MG63 (cell line): ENCODE data around the gene PLPPR5. TPM values are rescaled to one million over a fixed set of nuclear protein-coding genes. Genes with fewer than 3 reads are reported as not detected.
"Not testable (repeated sequence)": the region's sequence is repeated elsewhere in the genome, so short reads cannot be mapped to it uniquely, and the experiment has no call there.

Experiments
- DNase-seq: peaks from one replicate; pipeline ENCODE4 v3.0.0-alpha.2; 2020
- H3K27me3 ChIP-seq: fragments of 250-450 bp; sonication (Bioruptor Pico); 2 replicates; pipeline ENCODE4 v1.5.1; 2020; ENCODE audit warnings: mild to moderate bottlenecking, moderate library complexity
- H3K36me3 ChIP-seq: fragments of 250-450 bp; sonication (Bioruptor Pico); 2 replicates; pipeline ENCODE4 v1.5.1; 2020; ENCODE audit warnings: mild to moderate bottlenecking, moderate library complexity
- H3K4me3 ChIP-seq: fragments of 250-450 bp; sonication (Bioruptor Pico); 2 replicates; pipeline ENCODE4 v1.5.1; 2020; ENCODE audit warnings: mild to moderate bottlenecking, moderate library complexity
- H3K9me3 ChIP-seq: fragments of 250-450 bp; sonication (Bioruptor Pico); 2 replicates; pipeline ENCODE4 v1.5.1; 2020; ENCODE audit warnings: mild to moderate bottlenecking, moderate library complexity
- total RNA-seq: library from RNA; depleted of rRNA; stranded (reverse); fragments of >200 nt; shearing (Covaris generic); gene quantifications from 2 replicates; pipeline ENCODE4 v1.2.3, GENCODE V29; 2014; ENCODE audit warnings: low replicate concordance

The PLPPR5 gene
- total RNA-seq, 1 experiment from 2014 or later = 0.16 TPM

GRCh38 chr1:98898940-98899339, 105.7 kb downstream of the PLPPR5 start:
- no peaks in the 10 kb centered on the region for H3K27me3 ChIP-seq
- H3K9me3 ChIP-seq = no peaks in the 10 kb centered on the region; the same call in 1 of the 2 replicates
- DNase-seq = no peak
- H3K36me3 ChIP-seq = no peaks in the 10 kb centered on the region
- H3K4me3 ChIP-seq = no peak overlapping the region

GRCh38 chr1:98897479-98897878, 107.2 kb downstream of the PLPPR5 start:
- Histone ChIP-seq H3K4me3 (no peak overlapping the region), H3K9me3 (no peaks in the 10 kb centered on the region; the same call in 1 of the 2 replicates), H3K27me3 (no peaks in the 10 kb centered on the region), H3K36me3 (no peaks in the 10 kb centered on the region)
- DNase-seq = no peak

GRCh38 chr1:98896711-98897445, 107.8 kb downstream of the PLPPR5 start:
- H3K36me3 ChIP-seq = no peaks in the 10 kb centered on the region
- H3K4me3 ChIP-seq = no peak overlapping the region
- no peak for DNase-seq
- no peaks in the 10 kb centered on the region for H3K27me3 ChIP-seq
- H3K9me3 ChIP-seq = no peaks in the 10 kb centered on the region; the same call in 1 of the 2 replicates

- Histone ChIP-seq H3K36me3 (no peaks in the 10 kb centered on the region), H3K9me3 (no peaks in the 10 kb centered on the region), H3K27me3 (no peaks in the 10 kb centered on the region), H3K4me3 (no peak overlapping the region)
- no peak for DNase-seq
These were observed 111.3 kb downstream of the PLPPR5 start for GRCh38 chr1:98893371-98893770.

GRCh38 chr1:98888869-98889268, 115.8 kb downstream of the PLPPR5 start:
- no peak for DNase-seq
- Histone ChIP-seq H3K27me3 (no peaks in the 10 kb centered on the region), H3K4me3 (no peak overlapping the region), H3K9me3 (no peaks in the 10 kb centered on the region), H3K36me3 (no peaks in the 10 kb centered on the region)

GRCh38 chr1:98887507-98887906, 117.2 kb downstream of the PLPPR5 start:
- H3K9me3 ChIP-seq = no peaks in the 10 kb centered on the region
- no peaks in the 10 kb centered on the region for H3K27me3 ChIP-seq
- H3K36me3 ChIP-seq = no peaks in the 10 kb centered on the region
- no peak for DNase-seq
- H3K4me3 ChIP-seq = no peak overlapping the region

GRCh38 chr1:98884864-98885263, 119.8 kb downstream of the PLPPR5 start:
- no peaks in the 10 kb centered on the region for H3K36me3 ChIP-seq
- DNase-seq = no peak
- no peak overlapping the region for H3K4me3 ChIP-seq
- no peaks in the 10 kb centered on the region for H3K9me3 ChIP-seq
- H3K27me3 ChIP-seq = no peaks in the 10 kb centered on the region

GRCh38 chr1:98881901-98882300, 122.8 kb downstream of the PLPPR5 start:
- no peaks in the 10 kb centered on the region for H3K36me3 ChIP-seq
- no peak for DNase-seq
- no peaks in the 10 kb centered on the region for H3K27me3 ChIP-seq
- H3K9me3 ChIP-seq = no peaks in the 10 kb centered on the region
- no peak overlapping the region for H3K4me3 ChIP-seq

GRCh38 chr1:98881234-98881633, 123.4 kb downstream of the PLPPR5 start:
- H3K4me3 ChIP-seq, H3K27me3 ChIP-seq, H3K9me3 ChIP-seq, H3K36me3 ChIP-seq, DNase-seq: not testable (repeated sequence)

- Histone ChIP-seq H3K36me3 (no peaks in the 10 kb centered on the region), H3K9me3 (no peaks in the 10 kb centered on the region), H3K4me3 (no peak overlapping the region), H3K27me3 (no peaks in the 10 kb centered on the region)
- no peak for DNase-seq
These were observed 129.8 kb downstream of the PLPPR5 start for GRCh38 chr1:98874828-98875227.

- no peak for DNase-seq
- no peaks in the 10 kb centered on the region for H3K9me3 ChIP-seq
- no peak overlapping the region for H3K4me3 ChIP-seq
- H3K36me3 ChIP-seq = no peaks in the 10 kb centered on the region
- H3K27me3 ChIP-seq = no peaks in the 10 kb centered on the region
These were observed 133.4 kb downstream of the PLPPR5 start for GRCh38 chr1:98870959-98871903.

GRCh38 chr1:98865796-98866195, 138.9 kb downstream of the PLPPR5 start:
- H3K9me3 ChIP-seq = no peaks in the 10 kb centered on the region
- H3K4me3 ChIP-seq = no peak overlapping the region
- DNase-seq = no peak
- no peaks in the 10 kb centered on the region for H3K27me3 ChIP-seq
- H3K36me3 ChIP-seq = no peaks in the 10 kb centered on the region

- no peak for DNase-seq
- H3K36me3 ChIP-seq = no peaks in the 10 kb centered on the region
- no peak overlapping the region for H3K4me3 ChIP-seq
- H3K9me3 ChIP-seq = no peaks in the 10 kb centered on the region
- H3K27me3 ChIP-seq = no peaks in the 10 kb centered on the region
These were observed 144.3 kb downstream of the PLPPR5 start for GRCh38 chr1:98860329-98860728.

- no peaks in the 10 kb centered on the region for H3K36me3 ChIP-seq
- H3K9me3 ChIP-seq = no peaks in the 10 kb centered on the region
- no peaks in the 10 kb centered on the region for H3K27me3 ChIP-seq
- H3K4me3 ChIP-seq = no peak overlapping the region
- DNase-seq = no peak
These were observed 150.5 kb downstream of the PLPPR5 start for GRCh38 chr1:98854137-98854536.

- no peak for DNase-seq
- Histone ChIP-seq H3K36me3 (no peaks in the 10 kb centered on the region), H3K27me3 (no peaks in the 10 kb centered on the region), H3K4me3 (no peak overlapping the region), H3K9me3 (no peaks in the 10 kb centered on the region)
These were observed 154.6 kb downstream of the PLPPR5 start for GRCh38 chr1:98849969-98850636.

GRCh38 chr1:98842241-98842640, 162.4 kb downstream of the PLPPR5 start:
- DNase-seq = no peak
- no peaks in the 10 kb centered on the region for H3K9me3 ChIP-seq
- H3K36me3 ChIP-seq = no peaks in the 10 kb centered on the region
- H3K4me3 ChIP-seq = no peak overlapping the region
- no peaks in the 10 kb centered on the region for H3K27me3 ChIP-seq
